Measurements from ENCODE around the gene CDH16. TPM values are rescaled to one million over a fixed set of nuclear protein-coding genes. Genes with fewer than 3 reads are reported as not detected.

The CDH16 gene
- total and polyA plus RNA-seq, 2 of the 13 experiments (the other 11 are each of a cell fraction or from before 2014, with no cell fraction given), result 2.7 to 3.9 TPM

GRCh38 chr16:66872943-66873684, 45.6 kb downstream of the CDH16 start (continued):
- TF ChIP-seq ZNF430 (CRISPR knock-in tag; IDR thresholded peaks at IDR 0.05) (peak; percentile 81; the same call in 1 of the 2 replicates), NR1H2 (CRISPR knock-in tag; IDR thresholded peaks at IDR 0.05; ENCODE audit: borderline replicate concordance, low read depth) (0 out of 2 replicates have a peak, but pooled peaks have one; percentile 39), NR2F2 (IDR thresholded peaks at IDR 0.05; ENCODE audit: borderline replicate concordance, low read depth) (no peak), ZNF678 (CRISPR knock-in tag; IDR thresholded peaks at IDR 0.05) (no peak), ZBTB14 (CRISPR knock-in tag; IDR thresholded peaks at IDR 0.05) (peak; percentile 60), ZNF619 (CRISPR knock-in tag; IDR thresholded peaks at IDR 0.05) (peak; percentile 65; the same call in 1 of the 2 replicates), ZBTB46 (CRISPR knock-in tag; IDR thresholded peaks at IDR 0.05; ENCODE audit: borderline replicate concordance) (no peak), ZNF790 (CRISPR knock-in tag; IDR thresholded peaks at IDR 0.05; ENCODE audit: borderline replicate concordance) (no peak), SMARCC2 (IDR thresholded peaks at IDR 0.05) (no peak), MED13 (CRISPR knock-in tag; IDR thresholded peaks at IDR 0.05) (no peak), MATR3 (CRISPR knock-in tag; IDR thresholded peaks at IDR 0.05) (no peak), ZNF282 (IDR thresholded peaks at IDR 0.05; ENCODE audit: partially characterized antibody) (no peak), ZNF768 (CRISPR knock-in tag; IDR thresholded peaks at IDR 0.05) (peak; percentile 95), HMG20A (CRISPR knock-in tag; IDR thresholded peaks at IDR 0.05; ENCODE audit: borderline replicate concordance) (no peak), GATAD1 (CRISPR knock-in tag; IDR thresholded peaks at IDR 0.05) (peak; percentile 66), ZNF710 (CRISPR knock-in tag; IDR thresholded peaks at IDR 0.05; ENCODE audit: borderline replicate concordance) (peak; percentile 53; the same call in 1 of the 2 replicates), ISL2 (CRISPR knock-in tag; IDR thresholded peaks at IDR 0.05) (peak; percentile 64; the same call in 1 of the 2 replicates), PREB (CRISPR knock-in tag; IDR thresholded peaks at IDR 0.05) (no peak), NPAS2 (CRISPR knock-in tag; IDR thresholded peaks at IDR 0.05; ENCODE audit: borderline replicate concordance) (no peak), TAF15 (IDR thresholded peaks at IDR 0.05; ENCODE audit: low read depth, low read length, poor library complexity, severe bottlenecking) (no peak), ZBTB20 (CRISPR knock-in tag; IDR thresholded peaks at IDR 0.05; ENCODE audit: borderline replicate concordance, low read depth) (peak; percentile 29; the same call in 1 of the 2 replicates), SRF (IDR thresholded peaks at IDR 0.05; ENCODE audit: low read depth, low read length) (no peak), ASH2L (IDR thresholded peaks at IDR 0.05; ENCODE audit: insufficient read length, low read depth, low read length) (peak; percentile 65)

Data from HepG2 (cell line).